Cardiac muscle cell (in vitro differentiated cells and primary cell): Measurements from ENCODE around the gene KPNA5. TPM values are rescaled to one million over a fixed set of nuclear protein-coding genes. Genes with fewer than 3 reads are reported as not detected.
A peak's percentile ranks its signal among the peaks of the same experiment; 100 is the strongest.

Source experiments
- DNase-seq, 2 donors: peaks; one replicate each; pipeline versions ENCODE4 v3.0.0 to v3.0.0-alpha.2; 2010 to 2017; ENCODE audit warnings: low read depth in 1 of 2, low spot score in 1 of 2
- H3K27ac ChIP-seq: fragments of 200-600 bp; sonication (generic); 2 replicates; pipeline ENCODE4 v1.5.1; 2016
- H3K27me3 ChIP-seq: fragments of 200-600 bp; sonication (generic); 2 replicates; pipeline ENCODE4 v1.6.0; 2016; ENCODE audit warnings: control low read depth
- H3K36me3 ChIP-seq: fragments of 200-600 bp; sonication (generic); 2 replicates; pipeline ENCODE4 v1.5.1; 2016; ENCODE audit warnings: control low read depth
- H3K4me1 ChIP-seq: fragments of 200-600 bp; sonication (generic); 2 replicates; pipeline ENCODE4 v1.8.1; 2017; ENCODE audit warnings: low read depth, mild to moderate bottlenecking, mixed run types
- H3K4me3 ChIP-seq: fragments of 200-600 bp; sonication (generic); 2 replicates; pipeline ENCODE4 v1.5.1; 2016; ENCODE audit warnings: mild to moderate bottlenecking
- H3K9me3 ChIP-seq: fragments of 200-600 bp; sonication (generic); 2 replicates; pipeline ENCODE4 v1.5.1; 2017; ENCODE audit warnings: low read depth, mild to moderate bottlenecking, control low read depth
- polyA plus RNA-seq: library from polyadenylated mRNA; unstranded; fragments of >200 nt; fragmentation: Nextera tagmentation; extraction: Ambion mirVana; gene quantifications from 2 replicates; pipeline ENCODE4 v1.2.1, GENCODE V29; 2016
- total RNA-seq: library from RNA; depleted of rRNA; stranded (reverse); fragments of >200 nt; gene quantifications from 2 replicates; pipeline ENCODE4 v1.2.3, GENCODE V29; 2016
- TF ChIP-seq, protein P1 (sequence below): IDR thresholded peaks from 2 replicates; pipeline ENCODE4 v1.5.1; 2012; ENCODE audit warnings: low read depth, mild to moderate bottlenecking, low read length

KPNA5 gene
- total and polyA plus RNA-seq, 2 experiments from 2014 or later: 9.0 to 15.4 TPM

- TF ChIP-seq, protein P1, sequence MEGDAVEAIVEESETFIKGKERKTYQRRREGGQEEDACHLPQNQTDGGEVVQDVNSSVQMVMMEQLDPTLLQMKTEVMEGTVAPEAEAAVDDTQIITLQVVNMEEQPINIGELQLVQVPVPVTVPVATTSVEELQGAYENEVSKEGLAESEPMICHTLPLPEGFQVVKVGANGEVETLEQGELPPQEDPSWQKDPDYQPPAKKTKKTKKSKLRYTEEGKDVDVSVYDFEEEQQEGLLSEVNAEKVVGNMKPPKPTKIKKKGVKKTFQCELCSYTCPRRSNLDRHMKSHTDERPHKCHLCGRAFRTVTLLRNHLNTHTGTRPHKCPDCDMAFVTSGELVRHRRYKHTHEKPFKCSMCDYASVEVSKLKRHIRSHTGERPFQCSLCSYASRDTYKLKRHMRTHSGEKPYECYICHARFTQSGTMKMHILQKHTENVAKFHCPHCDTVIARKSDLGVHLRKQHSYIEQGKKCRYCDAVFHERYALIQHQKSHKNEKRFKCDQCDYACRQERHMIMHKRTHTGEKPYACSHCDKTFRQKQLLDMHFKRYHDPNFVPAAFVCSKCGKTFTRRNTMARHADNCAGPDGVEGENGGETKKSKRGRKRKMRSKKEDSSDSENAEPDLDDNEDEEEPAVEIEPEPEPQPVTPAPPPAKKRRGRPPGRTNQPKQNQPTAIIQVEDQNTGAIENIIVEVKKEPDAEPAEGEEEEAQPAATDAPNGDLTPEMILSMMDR: no peak
- Histone ChIP-seq H3K36me3 (no peaks in the 10 kb centered on the region), H3K9me3 (no peaks in the 10 kb centered on the region), H3K27ac (no peak overlapping the region), H3K27me3 (peaks cover 49% of the 10 kb centered on the region), H3K4me1 (no peaks in the 10 kb centered on the region), H3K4me3 (no peak overlapping the region)
- no peak for DNase-seq
Measured at GRCh38 chr6:116763906-116764628, 83.1 kb downstream of the KPNA5 start.

DNA sequence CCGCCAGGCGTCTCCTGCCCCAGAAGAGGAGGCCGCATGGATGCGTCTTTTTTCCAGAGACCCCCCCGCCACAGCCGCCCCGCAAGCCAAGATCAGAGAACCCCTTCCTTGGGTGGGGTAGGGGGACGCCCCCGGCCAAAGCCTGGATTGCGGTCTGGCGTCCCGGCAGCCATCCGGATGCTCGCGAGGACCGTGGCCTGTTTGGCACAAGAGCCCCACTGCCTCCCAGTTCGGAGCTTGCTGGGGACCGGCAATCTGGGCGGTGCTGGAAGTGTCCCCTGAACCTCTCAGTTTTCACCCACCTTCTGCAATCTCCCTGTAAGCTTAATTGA, 83.6 kb downstream of the KPNA5 start:
- H3K27ac ChIP-seq: no peak overlapping the region
- no peaks in the 10 kb centered on the region for H3K4me1 ChIP-seq
- TF ChIP-seq, protein P1: no peak
- no peaks in the 10 kb centered on the region for H3K9me3 ChIP-seq
- H3K36me3 ChIP-seq: no peaks in the 10 kb centered on the region
- H3K4me3 ChIP-seq: peak overlapping the region; percentile 38
- DNase-seq: peak in 1 of 2 donors; percentile 15
- peaks cover 49% of the 10 kb centered on the region for H3K27me3 ChIP-seq

DNA sequence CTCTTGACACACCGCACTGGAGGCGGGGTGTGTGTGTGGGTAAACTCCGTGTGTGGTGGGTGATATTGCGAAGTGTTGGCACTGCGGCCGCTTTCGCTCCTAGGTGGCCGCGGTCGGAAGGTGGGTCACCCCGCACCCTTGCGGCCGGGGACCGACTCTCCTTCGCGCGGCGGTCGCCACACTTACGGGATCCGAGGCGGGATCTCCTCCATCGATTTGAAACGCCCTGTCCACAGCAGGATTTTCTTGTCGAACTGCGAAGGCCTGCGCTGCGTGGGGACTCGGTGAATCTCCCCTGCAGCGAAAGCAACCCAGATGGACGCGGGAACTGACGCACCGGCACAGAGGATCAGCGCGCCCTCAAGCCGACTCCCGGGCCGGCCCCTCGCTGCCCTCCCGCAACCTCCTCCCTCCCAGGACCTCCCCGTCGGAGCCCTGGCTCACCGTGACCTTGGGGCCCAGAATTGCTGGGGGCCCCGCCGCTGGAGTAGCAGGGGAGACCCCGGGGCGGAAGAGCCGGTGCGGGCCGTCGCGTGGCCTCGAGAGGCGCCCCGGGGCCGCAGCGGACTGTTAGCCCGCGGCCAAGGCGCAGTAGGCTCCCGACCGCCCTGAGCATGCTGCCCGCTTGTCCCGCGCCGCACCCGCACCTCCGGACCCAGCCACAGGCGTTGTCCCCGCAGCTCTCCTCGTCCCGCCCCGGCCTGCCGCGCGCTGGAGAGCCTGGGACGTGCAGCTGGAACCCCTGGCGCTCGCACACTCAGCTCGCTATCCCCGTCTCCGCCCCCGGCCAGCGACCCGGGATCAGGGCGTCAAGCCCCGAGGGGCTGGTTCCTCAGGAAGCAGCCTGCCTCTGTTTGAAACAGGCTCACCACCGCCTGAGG, 84.2 kb downstream of the KPNA5 start, which contains the start of gene FAM162B:
Gene FAM162B, minus strand, starts transcription at position 759 of the 881 bp plus-strand sequence. Its CDS starts 143 bp downstream, at position 616.
- no peaks in the 10 kb centered on the region for H3K9me3 ChIP-seq
- no peaks in the 10 kb centered on the region for H3K36me3 ChIP-seq
- TF ChIP-seq, protein P1: no peak
- no peaks in the 10 kb centered on the region for H3K4me1 ChIP-seq
- H3K4me3 ChIP-seq: peak within 1 kb of the TSS; percentile 38
- peak; percentile 34 to 58 for DNase-seq
- H3K27ac ChIP-seq: no peak within 1 kb of the TSS
- peaks cover 49% of the 10 kb centered on the region for H3K27me3 ChIP-seq

GRCh38 chr6:116766506-116767176, 85.6 kb downstream of the KPNA5 start:
- TF ChIP-seq, protein P1: no peak
- no peaks in the 10 kb centered on the region for H3K9me3 ChIP-seq
- H3K4me3 ChIP-seq: no peak overlapping the region
- no peaks in the 10 kb centered on the region for H3K36me3 ChIP-seq
- no peak overlapping the region for H3K27ac ChIP-seq
- no peak for DNase-seq
- no peaks in the 10 kb centered on the region for H3K4me1 ChIP-seq
- peaks cover 54% of the 10 kb centered on the region for H3K27me3 ChIP-seq

DNA sequence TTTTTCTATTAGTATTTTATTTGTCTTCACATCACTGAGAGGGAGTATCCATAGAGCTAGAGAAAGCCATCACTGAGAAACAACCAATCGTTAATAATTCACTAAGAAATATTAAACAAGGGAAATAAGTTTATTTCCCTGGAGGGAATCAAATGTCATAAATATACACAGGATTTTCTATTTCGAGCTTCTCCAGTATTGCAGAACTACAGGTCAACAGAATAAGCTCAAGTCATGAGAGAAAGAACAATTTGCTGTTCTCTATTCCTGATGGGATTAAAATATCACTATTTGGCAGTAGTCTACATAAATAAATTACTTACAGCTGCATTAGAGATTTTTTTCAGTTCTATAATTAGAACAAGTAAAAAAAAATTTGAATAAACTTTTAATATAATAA, 86.7 kb downstream of the KPNA5 start:
- TF ChIP-seq, protein P1: no peak
- H3K27ac ChIP-seq: no peak overlapping the region
- peaks cover 53% of the 10 kb centered on the region for H3K27me3 ChIP-seq

More for the DNA sequence above, 86.7 kb downstream of the KPNA5 start:
- DNase-seq: no peak
- Histone ChIP-seq H3K4me1 (no peaks in the 10 kb centered on the region), H3K4me3 (no peak overlapping the region), H3K9me3 (no peaks in the 10 kb centered on the region), H3K36me3 (no peaks in the 10 kb centered on the region)
